Neutrophil (primary cell): ENCODE results near the gene C1QB.

Experiments used
- H3K27ac ChIP-seq: fragments of 200-600 bp; sonication (generic); 2 replicates; pipeline ENCODE4 v1.5.1; 2016; ENCODE audit warnings: mild to moderate bottlenecking, moderate library complexity
- H3K27me3 ChIP-seq: fragments of 200-600 bp; sonication (generic); 2 replicates; pipeline ENCODE4 v1.6.0; 2016; ENCODE audit warnings: mild to moderate bottlenecking
- H3K36me3 ChIP-seq: fragments of 200-600 bp; sonication (generic); 2 replicates; pipeline ENCODE4 v1.5.1; 2017
- H3K4me1 ChIP-seq, 2 experiments: fragments of 200-600 bp in 1 of 2; sonication (generic) in 1 of 2; 1 replicate in 1 of 2; 2 replicates in 1 of 2; pipeline versions ENCODE4 v1.5.1 to v1.6.1; 2013 to 2016; ENCODE audit warnings: low read depth in 1 of 2, low read length in 1 of 2, mild to moderate bottlenecking in 1 of 2, moderate library complexity in 1 of 2; ENCODE audit not compliant: control insufficient read depth in 1 of 2, insufficient read depth in 1 of 2
- H3K4me3 ChIP-seq, 2 experiments: fragments of 200-600 bp in 1 of 2; sonication (generic) in 1 of 2; 1 replicate in 1 of 2; 2 replicates in 1 of 2; pipeline ENCODE4 v1.5.1; 2013 to 2016; ENCODE audit warnings: low read depth in 1 of 2, low read length in 1 of 2, mild to moderate bottlenecking in 1 of 2, moderate library complexity in 1 of 2
- H3K9me3 ChIP-seq: fragments of 200-600 bp; sonication (generic); 2 replicates; pipeline ENCODE4 v1.5.1; 2016
- TF ChIP-seq, protein P1 (sequence below): fragments of 200-600 bp; sonication (generic); IDR thresholded peaks from 2 replicates; pipeline ENCODE4 v1.5.1; 2016; ENCODE audit warnings: antibody characterized with exemption

C1QB gene

DNA sequence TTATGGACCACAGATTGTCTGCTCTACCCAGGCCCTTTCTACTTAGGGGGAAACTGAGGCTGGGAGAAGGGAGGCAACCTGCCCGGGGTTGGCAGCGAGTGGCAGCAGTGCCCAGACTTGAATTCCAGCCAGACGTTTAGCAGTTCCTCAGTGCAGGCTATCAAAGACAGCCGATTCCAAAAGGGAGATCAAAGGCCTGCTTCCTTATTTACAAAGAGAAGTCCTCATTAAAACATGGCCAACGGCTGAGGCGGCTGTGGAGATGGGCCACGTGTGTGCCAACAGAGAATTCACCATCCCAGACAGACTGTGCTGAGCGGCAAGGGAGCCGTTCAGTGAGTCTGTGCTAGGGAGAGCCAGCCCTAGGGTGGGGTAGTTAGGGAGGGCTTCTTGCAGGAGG is 27.7 kb downstream of the C1QB start:
- no peaks in the 10 kb centered on the region for H3K4me1 ChIP-seq
- H3K27ac ChIP-seq = no peak overlapping the region
- H3K9me3 ChIP-seq = no peaks in the 10 kb centered on the region
- TF ChIP-seq, protein P1, sequence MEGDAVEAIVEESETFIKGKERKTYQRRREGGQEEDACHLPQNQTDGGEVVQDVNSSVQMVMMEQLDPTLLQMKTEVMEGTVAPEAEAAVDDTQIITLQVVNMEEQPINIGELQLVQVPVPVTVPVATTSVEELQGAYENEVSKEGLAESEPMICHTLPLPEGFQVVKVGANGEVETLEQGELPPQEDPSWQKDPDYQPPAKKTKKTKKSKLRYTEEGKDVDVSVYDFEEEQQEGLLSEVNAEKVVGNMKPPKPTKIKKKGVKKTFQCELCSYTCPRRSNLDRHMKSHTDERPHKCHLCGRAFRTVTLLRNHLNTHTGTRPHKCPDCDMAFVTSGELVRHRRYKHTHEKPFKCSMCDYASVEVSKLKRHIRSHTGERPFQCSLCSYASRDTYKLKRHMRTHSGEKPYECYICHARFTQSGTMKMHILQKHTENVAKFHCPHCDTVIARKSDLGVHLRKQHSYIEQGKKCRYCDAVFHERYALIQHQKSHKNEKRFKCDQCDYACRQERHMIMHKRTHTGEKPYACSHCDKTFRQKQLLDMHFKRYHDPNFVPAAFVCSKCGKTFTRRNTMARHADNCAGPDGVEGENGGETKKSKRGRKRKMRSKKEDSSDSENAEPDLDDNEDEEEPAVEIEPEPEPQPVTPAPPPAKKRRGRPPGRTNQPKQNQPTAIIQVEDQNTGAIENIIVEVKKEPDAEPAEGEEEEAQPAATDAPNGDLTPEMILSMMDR = no peak
- no peak overlapping the region for H3K4me3 ChIP-seq
- no peaks in the 10 kb centered on the region for H3K27me3 ChIP-seq
- H3K36me3 ChIP-seq = no peaks in the 10 kb centered on the region

DNA sequence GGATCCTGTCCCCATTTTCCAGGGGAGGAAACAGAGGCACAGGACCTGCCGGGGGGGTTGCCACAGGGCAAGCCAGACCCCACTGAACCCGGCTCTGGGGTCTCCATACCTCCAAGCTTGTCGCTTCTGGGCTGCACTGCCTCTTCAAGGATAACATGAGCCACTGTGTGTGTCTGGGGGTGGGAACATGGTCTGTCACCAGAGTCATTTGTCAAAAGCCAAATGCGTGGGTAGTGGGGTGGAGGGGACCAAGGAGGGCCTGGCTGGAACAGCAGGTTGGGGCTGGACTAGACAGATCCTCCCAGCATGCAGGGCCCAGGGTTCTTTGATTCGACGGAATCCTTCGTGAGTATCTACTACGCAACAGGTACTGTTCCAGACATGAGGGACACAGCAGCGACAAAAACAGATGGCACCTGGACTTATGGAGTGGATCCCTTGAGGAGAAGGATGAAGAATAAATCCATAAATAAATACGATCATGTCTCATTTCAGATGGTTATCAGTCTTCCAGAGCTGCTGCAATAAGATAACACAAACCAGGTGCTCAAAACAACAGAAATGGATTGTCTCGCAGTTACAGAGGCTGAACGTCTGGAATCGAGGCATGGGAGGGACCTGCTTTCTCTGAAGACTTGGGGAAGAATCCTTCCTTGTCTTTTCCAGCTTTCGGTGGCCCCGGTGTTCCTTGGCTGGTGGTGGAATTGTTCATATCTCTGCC is 28.7 kb downstream of the C1QB start:
- H3K27ac ChIP-seq = no peak overlapping the region
- peaks cover 4% of the 10 kb centered on the region for H3K27me3 ChIP-seq
- no peaks in the 10 kb centered on the region for H3K4me1 ChIP-seq
- no peak overlapping the region for H3K4me3 ChIP-seq
- TF ChIP-seq, protein P1 = no peak
- H3K36me3 ChIP-seq = no peaks in the 10 kb centered on the region
- no peaks in the 10 kb centered on the region for H3K9me3 ChIP-seq

DNA sequence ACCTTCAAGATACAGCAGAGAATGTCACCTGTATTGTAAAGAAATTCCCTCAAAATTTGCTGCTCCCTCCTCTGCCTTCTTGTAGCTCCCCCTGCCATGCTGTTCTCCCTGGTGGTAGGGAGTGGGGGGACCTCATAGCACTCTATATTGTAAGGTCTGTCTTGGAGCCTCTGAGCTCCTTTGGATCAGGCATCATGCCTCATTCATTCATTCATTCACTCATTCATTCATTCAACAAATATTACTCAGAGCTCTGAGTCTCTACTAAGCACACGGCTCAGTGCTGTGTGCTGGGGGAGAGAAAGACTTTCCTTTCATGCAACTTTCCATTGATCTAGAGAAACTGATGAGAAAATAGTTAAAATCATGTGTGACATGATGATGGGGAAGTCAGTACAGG is 30.5 kb downstream of the C1QB start:
- Histone ChIP-seq H3K27ac (no peak overlapping the region), H3K27me3 (peaks cover 22% of the 10 kb centered on the region), H3K9me3 (no peaks in the 10 kb centered on the region), H3K36me3 (no peaks in the 10 kb centered on the region), H3K4me1 (no peaks in the 10 kb centered on the region), H3K4me3 (no peak overlapping the region)
- TF ChIP-seq, protein P1 = no peak

DNA sequence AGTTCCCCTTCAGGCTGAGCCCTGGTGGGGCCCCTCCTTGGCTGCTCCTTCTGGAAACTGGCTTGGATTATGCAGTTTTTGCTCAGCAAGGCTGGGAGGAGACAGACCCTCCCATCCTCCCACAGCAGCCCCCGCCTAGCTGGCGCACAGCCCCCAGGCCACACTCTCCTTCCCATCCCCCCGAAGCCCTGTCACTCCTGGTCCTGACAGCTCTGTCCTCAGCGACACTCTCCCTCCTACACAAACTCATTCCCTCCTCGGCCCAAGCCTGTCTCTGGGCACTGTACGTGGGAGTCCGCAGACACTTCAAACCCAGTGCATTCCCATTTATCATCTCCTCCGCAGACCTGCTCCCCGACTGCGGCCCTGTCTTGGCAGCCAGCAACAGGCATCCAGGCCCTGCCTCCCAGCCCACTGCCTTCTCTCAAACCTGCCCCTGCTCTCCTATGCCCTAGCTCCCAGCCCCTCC is 32.6 kb downstream of the C1QB start:
- Histone ChIP-seq H3K27me3 (peaks cover 30% of the 10 kb centered on the region), H3K4me1 (no peaks in the 10 kb centered on the region), H3K36me3 (no peaks in the 10 kb centered on the region), H3K9me3 (no peaks in the 10 kb centered on the region), H3K27ac (no peak overlapping the region), H3K4me3 (no peak overlapping the region)
- TF ChIP-seq, protein P1 = no peak

DNA sequence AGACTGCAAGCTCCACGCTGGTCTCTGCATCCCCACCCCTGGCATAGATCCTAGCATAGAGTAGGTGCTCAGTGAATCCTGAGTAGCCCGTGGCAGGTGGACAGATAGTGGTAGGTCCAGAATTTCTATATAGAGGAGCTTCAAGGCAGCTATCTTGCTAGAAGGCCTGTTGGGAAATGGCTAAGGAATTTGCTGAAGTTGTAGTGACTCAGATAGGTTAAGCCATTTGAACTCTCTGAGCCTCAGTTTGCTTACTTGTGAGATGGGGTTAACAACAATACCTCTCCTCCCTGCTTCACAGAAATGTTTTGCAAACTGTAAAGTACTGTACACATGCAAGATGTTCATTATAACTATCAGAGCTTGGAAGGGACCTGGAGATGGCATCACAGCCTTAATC is 34.2 kb downstream of the C1QB start:
- TF ChIP-seq, protein P1 = no peak
- Histone ChIP-seq H3K9me3 (no peaks in the 10 kb centered on the region), H3K4me1 (no peaks in the 10 kb centered on the region), H3K4me3 (no peak overlapping the region), H3K36me3 (no peaks in the 10 kb centered on the region), H3K27me3 (peaks cover 30% of the 10 kb centered on the region), H3K27ac (no peak overlapping the region)
